MM.1S (cell line): ENCODE results near the gene TMED3.

ENCODE experiments used
- DNase-seq: peaks from one replicate; pipeline ENCODE4 v3.0.0-alpha.2; 2015
- H2AFZ ChIP-seq: fragments of 300-600 bp; sonication (generic); 2 replicates; pipeline ENCODE4 v1.6.0; 2016; ENCODE audit warnings: antibody characterized with exemption, low read length
- H3F3A ChIP-seq: fragments of 300-600 bp; sonication (generic); 2 replicates; pipeline ENCODE4 v1.6.1; 2016; ENCODE audit warnings: mild to moderate bottlenecking, antibody characterized with exemption, low read length, moderate library complexity, mixed read lengths; ENCODE audit not compliant: insufficient read depth
- H3K27ac ChIP-seq: fragments of 300-600 bp; sonication (generic); 2 replicates; pipeline ENCODE4 v1.5.1; 2016; ENCODE audit warnings: mild to moderate bottlenecking, low read length
- H3K27me3 ChIP-seq: fragments of 300-600 bp; sonication (generic); replicated peaks from 2 replicates; pipeline ENCODE4 v1.6.0; 2016; ENCODE audit warnings: low read length; ENCODE audit not compliant: insufficient read depth
- H3K36me3 ChIP-seq: fragments of 300-600 bp; sonication (generic); replicated peaks from 2 replicates; pipeline ENCODE4 v1.6.1; 2016; ENCODE audit warnings: mild to moderate bottlenecking, low read length, mixed read lengths; ENCODE audit not compliant: insufficient read depth
- H3K4me1 ChIP-seq: fragments of 300-600 bp; sonication (generic); 2 replicates; pipeline ENCODE4 v1.6.1; 2016; ENCODE audit warnings: low read length, mixed read lengths
- H3K4me2 ChIP-seq: fragments of 300-600 bp; sonication (generic); 2 replicates; pipeline ENCODE4 v1.6.0; 2016; ENCODE audit warnings: low read depth, low read length
- H3K4me3 ChIP-seq: fragments of 300-600 bp; sonication (generic); 2 replicates; pipeline ENCODE4 v1.5.1; 2016; ENCODE audit warnings: low read length, mixed read lengths
- H3K79me2 ChIP-seq: fragments of 300-600 bp; sonication (generic); 2 replicates; pipeline ENCODE4 v1.6.1; 2016; ENCODE audit warnings: mixed run types, low read length, mixed read lengths
- H3K9ac ChIP-seq: fragments of 300-600 bp; sonication (generic); 2 replicates; pipeline ENCODE4 v1.6.1; 2016; ENCODE audit warnings: low read length, mixed read lengths
- H3K9me2 ChIP-seq: fragments of 300-600 bp; sonication (generic); replicated peaks from 2 replicates; pipeline ENCODE4 v1.6.1; 2016; ENCODE audit warnings: mild to moderate bottlenecking, low read length, mixed read lengths; ENCODE audit not compliant: insufficient read depth
- H3K9me3 ChIP-seq: fragments of 300-600 bp; sonication (generic); replicated peaks from 2 replicates; pipeline ENCODE4 v1.6.1; 2016; ENCODE audit warnings: mild to moderate bottlenecking, low read length, mixed read lengths; ENCODE audit not compliant: insufficient read depth
- H4K20me1 ChIP-seq: fragments of 300-600 bp; sonication (generic); 2 replicates; pipeline ENCODE4 v1.6.1; 2016; ENCODE audit warnings: mild to moderate bottlenecking, low read length, moderate library complexity, mixed read lengths; ENCODE audit not compliant: insufficient read depth
- CTCF ChIP-seq: fragments of 300-600 bp; sonication (generic); IDR thresholded peaks from 2 replicates; pipeline ENCODE4 v1.5.1; 2016; ENCODE audit warnings: antibody characterized with exemption, low read length, mixed read lengths
- EZH2 ChIP-seq: fragments of 300-600 bp; sonication (generic); optimal IDR thresholded peaks from 2 replicates; pipeline ENCODE3; 2017; ENCODE audit warnings: low read depth, mild to moderate bottlenecking, antibody characterized with exemption, low read length, mixed read lengths
- EZH2phosphoT487 ChIP-seq: fragments of 300-600 bp; sonication (generic); IDR thresholded peaks from 2 replicates; pipeline ENCODE4 v1.6.1; 2018; ENCODE audit warnings: antibody characterized with exemption, low read length

TMED3 gene

GRCh38 chr15:79292011-79292410, 18.9 kb upstream of the TMED3 start:
- Histone ChIP-seq H3K4me3 (no peak overlapping the region), H3K9me3 (no peaks in the 10 kb centered on the region), H3K27me3 (no peaks in the 10 kb centered on the region), H3K27ac (no peak overlapping the region), H3K9me2 (no peaks in the 10 kb centered on the region), H3F3A (no peaks in the 10 kb centered on the region), H3K4me2 (no peak overlapping the region), H3K4me1 (peaks cover 10% of the 10 kb centered on the region; the same call in 1 of the 2 replicates), H2AFZ (no peak overlapping the region), H4K20me1 (no peaks in the 10 kb centered on the region), H3K9ac (no peak overlapping the region), H3K79me2 (no peaks in the 10 kb centered on the region), H3K36me3 (no peaks in the 10 kb centered on the region)
- no peak for DNase-seq
- TF ChIP-seq EZH2phosphoT487: no peak

GRCh38 chr15:79294075-79294474, 16.8 kb upstream of the TMED3 start:
- H3K9me2 ChIP-seq: no peaks in the 10 kb centered on the region
- H3K9ac ChIP-seq: no peak overlapping the region
- no peak overlapping the region for H3K27ac ChIP-seq
- H3K27me3 ChIP-seq: no peaks in the 10 kb centered on the region
- H3K4me2 ChIP-seq: no peak overlapping the region
- H3K79me2 ChIP-seq: no peaks in the 10 kb centered on the region
- H3F3A ChIP-seq: no peaks in the 10 kb centered on the region
- no peak for DNase-seq
- H2AFZ ChIP-seq: no peak overlapping the region
- no peak for TF ChIP-seq EZH2
- no peak for TF ChIP-seq CTCF
- H3K4me3 ChIP-seq: no peak overlapping the region
- no peaks in the 10 kb centered on the region for H3K36me3 ChIP-seq
- no peaks in the 10 kb centered on the region for H4K20me1 ChIP-seq
- H3K9me3 ChIP-seq: no peaks in the 10 kb centered on the region
- peaks cover 10% of the 10 kb centered on the region; the same call in 1 of the 2 replicates for H3K4me1 ChIP-seq

GRCh38 chr15:79296583-79296982, 14.3 kb upstream of the TMED3 start:
- no peak overlapping the region for H2AFZ ChIP-seq
- H4K20me1 ChIP-seq: no peaks in the 10 kb centered on the region
- H3K4me3 ChIP-seq: no peak overlapping the region
- H3K4me2 ChIP-seq: no peak overlapping the region
- H3F3A ChIP-seq: no peaks in the 10 kb centered on the region
- H3K79me2 ChIP-seq: no peaks in the 10 kb centered on the region
- H3K9me2 ChIP-seq: no peaks in the 10 kb centered on the region
- peak; percentile 21 for DNase-seq
- H3K9me3 ChIP-seq: no peaks in the 10 kb centered on the region
- H3K36me3 ChIP-seq: no peaks in the 10 kb centered on the region
- peak; percentile 36 for TF ChIP-seq CTCF
- no peak for TF ChIP-seq EZH2
- H3K27ac ChIP-seq: no peak overlapping the region
- no peak overlapping the region for H3K9ac ChIP-seq
- no peaks in the 10 kb centered on the region for H3K4me1 ChIP-seq
- no peaks in the 10 kb centered on the region for H3K27me3 ChIP-seq

GRCh38 chr15:79299126-79299840, 11.6 kb upstream of the TMED3 start:
- Histone ChIP-seq H3K4me1 (no peaks in the 10 kb centered on the region), H3K9ac (no peak overlapping the region), H3F3A (no peaks in the 10 kb centered on the region), H3K79me2 (no peaks in the 10 kb centered on the region), H3K4me2 (no peak overlapping the region), H3K4me3 (no peak overlapping the region), H3K9me3 (no peaks in the 10 kb centered on the region), H3K9me2 (no peaks in the 10 kb centered on the region), H2AFZ (no peak overlapping the region), H4K20me1 (no peaks in the 10 kb centered on the region), H3K27ac (no peak overlapping the region), H3K36me3 (no peaks in the 10 kb centered on the region), H3K27me3 (no peaks in the 10 kb centered on the region)
- no peak for DNase-seq
- TF ChIP-seq CTCF: no peak
- no peak for TF ChIP-seq EZH2
- no peak for TF ChIP-seq EZH2phosphoT487
